Mesenchymal stem cell (in vitro differentiated cells and primary cell): ENCODE data around the gene PAPLN.

ENCODE experiments used
- DNase-seq: peaks from one replicate; pipeline ENCODE4 v3.0.0-alpha.2; 2013
- H2AFZ ChIP-seq: one replicate; pipeline ENCODE4 v1.6.1; 2013; ENCODE audit warnings: low read depth, mild to moderate bottlenecking, control low read depth, inconsistent platforms, low read length, moderate library complexity
- H2AK5ac ChIP-seq: 2 replicates; pipeline ENCODE4 v1.6.1; 2013; ENCODE audit warnings: low read length, moderate library complexity, mild to moderate bottlenecking, inconsistent platforms; ENCODE audit not compliant: severe bottlenecking
- H2BK120ac ChIP-seq: one replicate; pipeline ENCODE4 v1.6.1; 2013; ENCODE audit warnings: low read depth, mild to moderate bottlenecking, inconsistent platforms, low read length, moderate library complexity
- H2BK12ac ChIP-seq, 2 experiments: one replicate each; pipeline ENCODE4 v1.6.1; 2013; ENCODE audit warnings: inconsistent platforms in 2 of 2, low read length in 2 of 2, mild to moderate bottlenecking in 2 of 2, moderate library complexity in 2 of 2, control low read depth in 1 of 2
- H2BK15ac ChIP-seq: one replicate; pipeline ENCODE4 v1.6.1; 2013; ENCODE audit warnings: mild to moderate bottlenecking, low read depth, inconsistent platforms; ENCODE audit not compliant: poor library complexity, severe bottlenecking
- H2BK5ac ChIP-seq: 2 replicates; pipeline ENCODE4 v1.6.1; 2013; ENCODE audit warnings: low read depth, mild to moderate bottlenecking, low read length, control low read depth, inconsistent platforms; ENCODE audit not compliant: poor library complexity, severe bottlenecking
- H3K14ac ChIP-seq, 2 experiments: one replicate each; pipeline ENCODE4 v1.6.1; 2013; ENCODE audit warnings: inconsistent platforms in 2 of 2, low read length in 2 of 2, control low read depth in 1 of 2, mild to moderate bottlenecking in 1 of 2, moderate library complexity in 1 of 2
- H3K18ac ChIP-seq, 2 experiments: one replicate each; pipeline ENCODE4 v1.6.1; 2013; ENCODE audit warnings: inconsistent platforms in 2 of 2, low read length in 2 of 2, control low read depth in 1 of 2, low read depth in 1 of 2, mild to moderate bottlenecking in 1 of 2
- H3K23ac ChIP-seq, 2 experiments: one replicate each; pipeline ENCODE4 v1.6.1; 2013; ENCODE audit warnings: inconsistent platforms in 2 of 2, low read length in 2 of 2, mild to moderate bottlenecking in 2 of 2, moderate library complexity in 2 of 2, control low read depth in 1 of 2
- H3K27ac ChIP-seq: 2 replicates; pipeline ENCODE4 v1.5.1; 2013; ENCODE audit warnings: mild to moderate bottlenecking, moderate library complexity, low read length, control low read depth, inconsistent platforms; ENCODE audit not compliant: poor library complexity, severe bottlenecking
- H3K27me3 ChIP-seq, 2 experiments: 2 replicates each; pipeline versions ENCODE4 v1.6.1 to v1.7.0; 2013; ENCODE audit warnings: low read length in 2 of 2, mild to moderate bottlenecking in 2 of 2, moderate library complexity in 2 of 2, control low read depth in 1 of 2, inconsistent platforms in 1 of 2; ENCODE audit not compliant: control insufficient read depth in 1 of 2, insufficient read depth in 1 of 2
- H3K36me3 ChIP-seq, 2 experiments: 2 replicates each; pipeline versions ENCODE4 v1.6.1 to v1.7.0; 2013; ENCODE audit warnings: low read length in 2 of 2, control low read depth in 1 of 2, inconsistent platforms in 1 of 2, low read depth in 1 of 2, mild to moderate bottlenecking in 1 of 2; ENCODE audit not compliant: insufficient read depth in 2 of 2, control insufficient read depth in 1 of 2
- H3K4ac ChIP-seq, 2 experiments: one replicate each; pipeline ENCODE4 v1.6.1; 2013; ENCODE audit warnings: inconsistent platforms in 2 of 2, low read length in 2 of 2, mild to moderate bottlenecking in 2 of 2, moderate library complexity in 2 of 2, control low read depth in 1 of 2, low read depth in 1 of 2
- H3K4me1 ChIP-seq: 2 replicates; pipeline ENCODE4 v1.6.1; 2013; ENCODE audit warnings: low read depth, low read length, control low read depth; ENCODE audit not compliant: control insufficient read depth, insufficient read depth
- H3K4me2 ChIP-seq: 2 replicates; pipeline ENCODE4 v1.6.1; 2013; ENCODE audit warnings: low read length, mild to moderate bottlenecking, inconsistent platforms; ENCODE audit not compliant: poor library complexity, severe bottlenecking
- H3K4me3 ChIP-seq, 2 experiments: 2 replicates each; pipeline versions ENCODE4 v1.5.1 to v1.7.0; 2013; ENCODE audit warnings: low read length in 2 of 2, mild to moderate bottlenecking in 2 of 2, control low read depth in 1 of 2, low read depth in 1 of 2; ENCODE audit not compliant: insufficient read depth in 1 of 2
- H3K79me1 ChIP-seq: replicated peaks from 2 replicates; pipeline ENCODE4 v1.6.1; 2013; ENCODE audit warnings: mild to moderate bottlenecking, control low read depth, low read length, inconsistent platforms; ENCODE audit not compliant: poor library complexity, severe bottlenecking
- H3K9ac ChIP-seq: 2 replicates; pipeline ENCODE4 v1.7.0; 2013; ENCODE audit warnings: mild to moderate bottlenecking, low read length, moderate library complexity
- H3K9me3 ChIP-seq: 2 replicates; pipeline ENCODE4 v1.7.0; 2013; ENCODE audit warnings: mild to moderate bottlenecking, low read length; ENCODE audit not compliant: control insufficient read depth
- H4K8ac ChIP-seq: one replicate; pipeline ENCODE4 v1.6.1; 2013; ENCODE audit warnings: inconsistent platforms, mild to moderate bottlenecking, low read length, moderate library complexity
- H4K91ac ChIP-seq: one replicate; pipeline ENCODE4 v1.6.1; 2013; ENCODE audit warnings: mild to moderate bottlenecking, low read length, inconsistent platforms
- WGBS: methylation state at CpG from one replicate; pipeline ENCODE4 v1.1.7; 2013; ENCODE audit warnings: mixed read lengths; 5-methylcytosine and 5-hydroxymethylcytosine counted together

Gene PAPLN

GRCh38 chr14:73267474-73267873 lies 30.2 kb downstream of the PAPLN start:
- H3K79me1 ChIP-seq = peaks cover 3% of the 10 kb centered on the region
- H2AK5ac ChIP-seq = no peak overlapping the region
- H2BK12ac ChIP-seq = no peak overlapping the region
- no peak overlapping the region for H3K23ac ChIP-seq
- H2AFZ ChIP-seq = no peak overlapping the region
- H3K27ac ChIP-seq = no peak overlapping the region
- no peak overlapping the region for H3K4me3 ChIP-seq
- H3K9ac ChIP-seq = no peak overlapping the region
- H2BK5ac ChIP-seq = no peak overlapping the region
- H2BK120ac ChIP-seq = no peak overlapping the region
- H3K4me1 ChIP-seq = peaks cover 8% of the 10 kb centered on the region
- H2BK15ac ChIP-seq = peak overlapping the region; percentile 45
- H3K36me3 ChIP-seq = peaks cover 24 to 76% of the 10 kb centered on the region in 2 experiments
- WGBS = 100% methylated on average over 6 of the region's 6 CpGs
- H3K14ac ChIP-seq = no peak overlapping the region
- no peak overlapping the region for H3K4ac ChIP-seq
- H3K18ac ChIP-seq = no peak overlapping the region
- DNase-seq = no peak
- H4K91ac ChIP-seq = no peak overlapping the region
- no peak overlapping the region for H3K4me2 ChIP-seq
- H3K9me3 ChIP-seq = no peaks in the 10 kb centered on the region
- H4K8ac ChIP-seq = no peak overlapping the region
- no peaks in the 10 kb centered on the region for H3K27me3 ChIP-seq

- H3K4ac ChIP-seq = peak overlapping the region in 1 of 2 experiments; percentile 75
- peak; percentile 44 for DNase-seq
- no peak overlapping the region for H2AK5ac ChIP-seq
- H3K4me2 ChIP-seq = peak overlapping the region; percentile 15
- no peak overlapping the region for H2BK15ac ChIP-seq
- peak overlapping the region in 1 of 2 experiments; percentile 80 for H2BK12ac ChIP-seq
- peaks cover 8% of the 10 kb centered on the region for H3K4me1 ChIP-seq
- no peak overlapping the region for H2BK120ac ChIP-seq
- peaks cover 3% of the 10 kb centered on the region for H3K79me1 ChIP-seq
- H3K23ac ChIP-seq = peak overlapping the region in 1 of 2 experiments; percentile 67
- H3K14ac ChIP-seq = peak overlapping the region in 1 of 2 experiments; percentile 58
- H2BK5ac ChIP-seq = no peak overlapping the region
- H3K36me3 ChIP-seq = peaks cover 44 to 66% of the 10 kb centered on the region in 2 experiments
- WGBS = 16% methylated on average over 48 of the region's 48 CpGs
- H3K27ac ChIP-seq = no peak overlapping the region
- peak overlapping the region; percentile 29 to 88 for H3K18ac ChIP-seq
- no peak overlapping the region for H2AFZ ChIP-seq
- H4K91ac ChIP-seq = no peak overlapping the region
- H3K4me3 ChIP-seq = peak overlapping the region in 1 of 2 experiments; percentile 67
- H3K9ac ChIP-seq = peak overlapping the region; percentile 69
- H4K8ac ChIP-seq = peak overlapping the region; percentile 16
- no peaks in the 10 kb centered on the region for H3K9me3 ChIP-seq
- H3K27me3 ChIP-seq = no peaks in the 10 kb centered on the region
These were observed 32.6 kb downstream of the PAPLN start for GRCh38 chr14:73269729-73270531.

GRCh38 chr14:73272393-73272792 lies 35.1 kb downstream of the PAPLN start:
- Histone ChIP-seq H3K27me3 (no peaks in the 10 kb centered on the region), H3K79me1 (peaks cover 7% of the 10 kb centered on the region), H3K23ac (no peak overlapping the region), H2BK15ac (no peak overlapping the region), H2BK12ac (no peak overlapping the region), H4K91ac (no peak overlapping the region), H2AFZ (no peak overlapping the region), H3K9ac (no peak overlapping the region), H2BK5ac (no peak overlapping the region), H3K27ac (no peak overlapping the region), H2BK120ac (no peak overlapping the region), H3K36me3 (peaks cover 60 to 66% of the 10 kb centered on the region in 2 experiments), H3K4me2 (no peak overlapping the region), H3K4me3 (no peak overlapping the region), H3K9me3 (no peaks in the 10 kb centered on the region), H4K8ac (peak overlapping the region; percentile 10), H2AK5ac (no peak overlapping the region), H3K4me1 (peaks cover 13% of the 10 kb centered on the region), H3K4ac (no peak overlapping the region), H3K18ac (no peak overlapping the region), H3K14ac (no peak overlapping the region)
- WGBS = over 99% methylated on average over 6 of the region's 6 CpGs
- DNase-seq = no peak

- H3K79me1 ChIP-seq = peaks cover 8% of the 10 kb centered on the region
- WGBS = 96% methylated on average over 4 of the region's 4 CpGs
- no peak overlapping the region for H4K8ac ChIP-seq
- no peak overlapping the region for H3K9ac ChIP-seq
- no peak overlapping the region for H3K14ac ChIP-seq
- H2BK5ac ChIP-seq = no peak overlapping the region
- H3K27ac ChIP-seq = no peak overlapping the region
- H3K27me3 ChIP-seq = no peaks in the 10 kb centered on the region
- H2BK12ac ChIP-seq = no peak overlapping the region
- H3K36me3 ChIP-seq = peaks cover 53 to 64% of the 10 kb centered on the region in 2 experiments
- no peak overlapping the region for H2AK5ac ChIP-seq
- H2BK15ac ChIP-seq = no peak overlapping the region
- no peak overlapping the region for H2BK120ac ChIP-seq
- no peaks in the 10 kb centered on the region for H3K9me3 ChIP-seq
- no peak overlapping the region for H3K23ac ChIP-seq
- H3K4me1 ChIP-seq = peaks cover 13% of the 10 kb centered on the region
- no peak overlapping the region for H4K91ac ChIP-seq
- H3K4ac ChIP-seq = peak overlapping the region in 1 of 2 experiments; percentile 21
- DNase-seq = no peak
- H3K4me2 ChIP-seq = no peak overlapping the region
- H3K4me3 ChIP-seq = no peak overlapping the region
- H2AFZ ChIP-seq = no peak overlapping the region
- no peak overlapping the region for H3K18ac ChIP-seq
These were observed 36.5 kb downstream of the PAPLN start for GRCh38 chr14:73273799-73274198.
